CD4-positive, alpha-beta T cell treated with Interleukin-12 subunit alpha and Interleukin-12 subunit beta, for 1 hour (primary cell): Measurements from ENCODE around the gene RCC2.

Experiments used
- DNase-seq: peaks from one replicate; pipeline ENCODE4 v3.0.0-alpha.2; 2020

Gene RCC2

DNA sequence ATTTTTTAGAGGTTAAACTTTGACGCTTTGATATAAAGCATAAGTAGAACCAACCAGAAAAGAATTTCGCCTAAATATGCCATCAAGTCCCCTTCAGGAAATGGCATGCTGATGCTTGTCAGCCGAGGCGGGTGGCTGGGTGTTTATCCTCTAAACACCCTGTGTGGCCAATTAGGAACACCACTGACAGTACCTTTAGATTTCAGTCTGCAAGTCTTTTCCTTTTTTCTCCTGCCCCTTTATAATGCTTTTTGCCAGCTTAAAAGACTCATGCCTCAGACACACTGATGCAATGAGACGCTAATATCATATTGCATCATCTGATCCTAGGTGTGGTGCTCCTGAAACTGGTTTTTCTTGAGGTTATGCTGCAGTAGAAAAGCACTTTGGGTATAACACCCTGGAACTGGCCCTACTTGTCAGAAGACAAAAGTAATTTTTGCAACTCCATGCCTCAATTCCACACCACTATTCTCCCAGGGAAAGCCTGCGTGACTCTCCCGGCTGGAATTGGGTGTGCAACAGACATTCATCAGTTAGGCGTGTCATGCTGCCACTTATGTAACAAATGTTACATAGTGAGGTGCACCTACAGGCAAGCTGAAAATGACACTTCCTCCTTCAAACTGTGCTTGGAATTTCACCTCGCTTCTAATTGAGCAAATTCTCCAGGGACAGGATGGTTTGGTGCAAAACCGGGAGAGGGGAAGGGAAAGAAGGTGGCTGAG lies 2.0 kb upstream of the RCC2 start:
- DNase-seq = no peak

GRCh38 chr1:17440827-17441168 lies 1.3 kb upstream of the RCC2 start:
- no peak for DNase-seq

DNA sequence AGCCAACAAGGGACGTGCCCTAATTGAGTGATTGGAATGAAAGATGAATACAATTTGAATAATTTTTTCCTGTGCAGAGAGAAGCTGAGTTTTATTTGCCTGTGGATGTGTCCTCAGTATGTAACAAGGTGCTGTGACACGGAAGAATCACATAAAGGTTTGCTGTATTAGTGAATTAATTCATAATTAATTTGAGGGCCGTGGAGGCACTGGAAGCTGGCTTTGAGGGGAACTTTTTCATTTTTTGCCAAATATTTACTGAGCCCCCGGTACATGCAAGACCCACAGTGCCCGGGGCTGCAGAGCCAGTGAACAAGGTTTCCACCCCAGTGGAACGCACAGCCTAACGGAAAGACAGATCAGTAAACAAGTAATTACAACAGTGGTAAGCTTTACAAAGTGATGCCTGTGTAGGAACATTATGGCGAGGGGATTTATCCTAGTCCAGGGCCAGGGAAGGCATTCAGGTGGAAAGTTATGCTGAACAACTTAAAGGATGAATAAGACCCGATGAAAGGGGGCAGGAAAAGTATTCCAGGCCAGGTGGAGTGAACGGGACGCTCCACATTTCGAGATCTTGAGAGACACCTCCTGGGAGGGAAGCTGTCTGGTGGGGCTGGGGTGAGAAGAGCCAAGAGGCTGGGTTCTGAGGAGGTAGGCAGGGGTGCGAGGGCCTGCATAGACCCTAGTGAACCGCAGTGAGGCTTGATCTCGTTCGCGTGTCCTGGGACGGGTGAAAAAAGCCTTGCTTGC lies 773 bp upstream of the RCC2 start:
- no peak for DNase-seq

DNA sequence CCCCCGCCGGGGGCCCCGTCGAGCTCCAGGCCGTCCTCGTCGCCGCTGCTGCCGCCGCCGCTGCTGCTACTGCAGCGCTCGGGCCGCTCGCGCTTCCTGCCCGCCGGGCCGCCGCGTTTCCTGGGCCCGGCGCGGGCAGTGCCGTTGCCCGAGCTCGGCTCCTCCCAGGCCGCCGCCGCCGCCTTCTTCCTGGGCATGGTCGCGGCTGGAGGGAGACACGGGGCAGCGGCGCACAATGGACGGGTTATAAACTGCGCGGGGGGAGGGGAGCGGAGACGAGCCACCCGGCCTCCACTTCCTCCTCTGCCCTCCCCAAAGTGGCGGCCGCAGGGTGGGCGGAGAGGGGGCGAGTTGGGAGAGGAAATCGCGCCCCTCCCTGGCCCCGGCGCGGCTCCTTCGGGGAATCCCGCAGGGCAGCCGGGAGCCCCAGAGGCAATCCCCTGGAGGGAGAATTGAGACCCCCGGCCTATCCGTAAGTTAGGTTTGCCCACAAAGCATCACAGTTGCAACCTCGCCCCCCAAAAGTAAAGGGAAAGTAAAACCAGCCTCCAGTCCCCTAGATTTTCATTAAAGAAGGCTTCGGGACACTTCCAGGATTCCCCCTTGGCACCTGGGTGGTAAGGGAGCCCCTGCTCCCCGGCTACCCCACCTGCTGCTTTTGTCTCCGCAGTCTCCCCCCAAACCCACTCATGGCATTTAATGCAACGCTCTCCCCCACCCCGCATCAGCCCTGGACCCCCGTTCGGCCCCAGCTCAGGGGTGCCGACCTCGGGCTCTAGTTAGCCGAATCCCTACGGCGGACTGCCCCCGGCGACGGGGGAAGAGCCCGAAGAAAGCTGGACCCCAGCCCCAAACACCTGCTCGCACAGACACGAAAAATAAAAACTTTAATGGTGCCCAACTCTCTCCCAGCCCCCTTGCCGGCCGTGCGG lies 893 bp downstream of the RCC2 start:
- DNase-seq = peak; percentile 76

DNA sequence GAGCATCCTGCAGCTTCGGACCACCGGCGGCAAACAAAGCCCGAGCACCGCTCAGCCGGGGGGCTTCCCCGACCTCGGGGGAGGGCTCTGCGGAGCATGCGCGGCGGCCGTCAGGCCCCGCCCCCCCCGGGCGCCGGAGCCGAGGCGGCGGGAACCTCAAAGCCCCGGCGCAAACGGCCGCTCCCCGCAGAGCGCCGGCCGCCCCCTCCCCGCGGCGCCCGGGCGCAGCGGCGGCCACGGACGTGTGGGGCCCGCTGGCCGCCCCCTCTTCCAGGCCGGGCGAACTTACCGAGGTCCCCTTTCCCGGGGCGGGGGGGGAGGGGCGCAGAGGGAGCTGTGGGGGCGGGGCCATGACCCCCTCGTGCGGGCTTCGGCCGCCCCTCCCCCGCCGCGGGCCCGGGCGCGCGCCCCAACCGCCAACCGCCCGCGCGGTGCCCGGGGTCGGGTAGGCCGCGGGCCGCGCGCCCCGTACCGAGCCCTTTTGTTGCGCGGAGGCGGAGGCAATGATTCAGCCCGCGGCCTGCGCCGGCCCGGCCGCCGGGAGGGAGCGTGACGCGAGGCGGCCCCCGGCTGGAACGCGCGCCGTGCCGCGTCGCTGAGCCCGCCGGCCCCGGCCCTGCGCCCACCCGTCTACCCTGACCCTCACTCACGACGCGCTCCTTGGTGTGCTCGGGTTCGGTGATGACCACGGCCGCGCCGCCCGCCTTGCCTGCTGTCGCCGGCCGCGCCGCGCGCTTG lies 1.7 kb downstream of the RCC2 start:
- peak; percentile 55 for DNase-seq

- DNase-seq = no peak
These were observed 2.3 kb downstream of the RCC2 start for GRCh38 chr1:17437260-17437579.

DNA sequence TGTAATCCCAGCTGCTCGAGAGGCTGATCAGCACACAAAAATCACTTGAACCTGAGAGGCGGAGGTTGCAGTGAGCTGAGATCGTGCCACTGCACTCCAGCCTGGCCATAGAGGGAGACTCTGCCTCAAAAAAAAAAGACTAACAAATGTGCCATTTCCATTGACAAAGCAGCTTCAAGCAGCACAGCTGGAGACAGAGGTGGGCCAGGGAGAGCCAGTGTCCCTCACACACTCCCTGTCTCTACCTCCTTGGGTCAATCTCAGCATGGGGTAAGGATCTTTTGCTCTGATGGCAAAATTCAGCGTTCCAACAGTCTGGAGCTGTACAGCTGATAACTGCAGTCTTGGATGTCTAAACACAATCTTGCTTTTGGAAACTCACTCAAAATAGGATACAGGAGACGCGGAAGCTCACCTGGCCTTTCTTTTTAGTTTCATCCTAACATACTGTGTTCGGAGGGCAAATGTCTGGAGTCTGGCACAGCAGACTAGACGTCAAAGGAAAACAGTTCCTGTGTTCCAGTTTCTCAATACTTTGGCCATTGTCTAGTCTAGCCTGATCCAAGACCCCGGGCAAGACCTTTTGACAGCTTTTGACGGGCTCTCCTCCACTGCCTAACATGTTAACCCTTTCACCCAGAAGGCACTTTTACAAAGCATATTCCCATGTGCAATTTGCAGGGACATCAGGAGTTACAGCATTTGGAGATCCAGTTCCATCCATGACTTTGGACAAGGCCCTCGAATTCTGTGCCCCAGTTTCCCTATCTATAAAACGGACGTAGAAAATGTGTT lies 2.9 kb downstream of the RCC2 start:
- DNase-seq = no peak

- DNase-seq = no peak
These were observed 4.9 kb downstream of the RCC2 start for GRCh38 chr1:17434601-17435000.

GRCh38 chr1:17434016-17434415 lies 5.5 kb downstream of the RCC2 start:
- no peak for DNase-seq

DNA sequence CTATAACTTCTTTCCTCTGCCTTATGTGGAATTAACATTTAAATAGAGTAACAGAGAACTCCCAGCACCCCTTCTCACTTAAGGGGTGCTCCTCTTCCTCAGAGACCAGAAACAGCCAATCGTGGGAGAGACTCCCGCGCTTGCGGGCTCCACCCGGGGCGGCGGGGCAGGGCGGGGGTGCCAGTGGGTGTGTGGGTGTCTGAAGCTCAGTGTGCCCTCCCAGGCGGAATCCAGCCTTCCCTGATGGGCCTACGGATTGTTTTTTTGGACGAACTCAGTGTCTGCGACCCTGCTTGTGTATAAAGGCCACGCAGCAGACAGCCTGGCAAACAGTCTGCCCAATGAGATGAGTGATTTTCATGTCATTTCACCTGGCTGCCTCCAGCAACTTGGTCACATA lies 6.2 kb downstream of the RCC2 start:
- DNase-seq = no peak

- no peak for DNase-seq
These were observed 7.1 kb downstream of the RCC2 start for GRCh38 chr1:17432412-17432811.

- no peak for DNase-seq
These were observed 10.3 kb downstream of the RCC2 start for GRCh38 chr1:17429183-17429582.

- no peak for DNase-seq
These were observed 11.5 kb downstream of the RCC2 start for GRCh38 chr1:17427696-17428660.

- DNase-seq = no peak
These were observed 13.5 kb downstream of the RCC2 start for GRCh38 chr1:17425806-17426600.

DNA sequence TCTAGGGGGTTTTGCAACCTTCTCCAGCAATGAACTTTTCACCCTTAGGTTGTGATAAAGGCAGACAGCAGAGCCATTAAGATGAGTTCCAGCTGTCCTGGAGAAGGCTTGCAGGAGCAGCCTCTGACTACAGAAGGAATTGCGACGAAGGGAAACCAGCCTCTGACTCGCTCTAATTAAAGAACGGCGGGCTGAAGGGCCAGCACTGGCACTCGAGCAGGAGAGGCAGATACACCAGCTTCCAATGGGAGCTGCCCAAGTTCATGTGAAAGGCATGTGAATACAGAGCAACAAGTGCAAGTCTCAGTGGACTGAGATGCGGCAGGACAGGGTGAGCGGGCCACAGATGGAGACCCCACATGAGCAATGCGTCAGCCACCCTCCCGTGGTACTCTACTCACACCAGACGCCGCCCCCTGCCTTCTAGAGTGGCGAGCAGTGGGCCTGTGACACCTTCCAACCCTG lies 15.7 kb downstream of the RCC2 start:
- no peak for DNase-seq

DNA sequence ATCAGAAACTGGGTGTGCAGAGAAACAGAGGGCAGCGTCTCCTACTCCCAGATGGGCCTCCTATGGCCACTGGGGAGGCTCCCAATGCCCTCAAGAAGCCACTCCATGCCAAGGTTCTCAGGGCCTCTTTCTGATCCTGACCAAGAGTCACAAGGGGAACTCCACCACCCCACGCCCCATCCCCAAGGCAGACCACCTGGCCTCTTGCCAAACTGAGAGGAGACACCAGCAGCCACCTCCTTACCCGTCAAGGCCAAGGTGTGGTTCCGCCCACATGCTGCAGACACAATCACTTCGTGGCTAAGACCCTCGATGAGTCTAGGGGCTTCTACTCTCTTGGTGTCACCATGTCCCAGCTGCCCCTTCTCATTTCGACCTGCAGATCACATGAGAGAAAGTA lies 17.0 kb downstream of the RCC2 start:
- no peak for DNase-seq

- no peak for DNase-seq
These were observed 19.0 kb downstream of the RCC2 start for GRCh38 chr1:17420391-17420918.

DNA sequence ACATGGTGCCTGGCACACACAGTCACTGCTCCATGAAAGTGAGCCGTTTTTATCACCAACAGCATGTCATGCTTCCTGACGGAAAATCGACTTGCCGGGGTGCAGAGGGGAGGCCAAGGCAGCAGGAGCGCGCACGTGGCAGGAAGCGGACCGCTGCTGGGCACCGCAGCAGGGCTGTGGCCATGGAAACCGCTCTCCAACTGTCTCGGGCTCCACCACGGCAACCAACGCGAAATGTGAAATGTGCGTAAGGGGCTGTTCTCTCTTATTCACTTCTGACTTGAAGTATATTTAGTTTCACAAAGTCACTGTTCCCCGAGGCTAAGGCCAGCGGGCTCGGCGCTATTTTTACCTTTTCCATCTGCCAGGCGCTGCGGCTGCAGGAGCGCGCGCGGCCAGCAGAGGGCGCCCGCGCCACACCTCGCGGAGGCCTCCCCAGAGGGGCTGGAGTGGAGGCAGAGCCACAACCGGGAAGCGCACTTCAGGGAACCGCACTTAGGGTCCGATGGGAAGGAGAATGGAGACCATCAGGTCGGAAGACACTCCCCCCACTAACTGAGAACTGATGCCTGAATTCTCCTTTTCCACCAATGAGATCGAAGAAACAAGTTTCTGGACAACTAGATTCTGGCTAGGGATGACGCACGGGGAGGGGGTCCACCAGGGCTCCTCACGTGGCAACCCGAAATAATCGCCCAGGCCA lies 19.7 kb downstream of the RCC2 start:
- peak; percentile 70 for DNase-seq

GRCh38 chr1:17416389-17416788 lies 23.1 kb downstream of the RCC2 start:
- no peak for DNase-seq
